ENCODE data around the gene KIAA2012.

The KIAA2012 gene

DNA sequence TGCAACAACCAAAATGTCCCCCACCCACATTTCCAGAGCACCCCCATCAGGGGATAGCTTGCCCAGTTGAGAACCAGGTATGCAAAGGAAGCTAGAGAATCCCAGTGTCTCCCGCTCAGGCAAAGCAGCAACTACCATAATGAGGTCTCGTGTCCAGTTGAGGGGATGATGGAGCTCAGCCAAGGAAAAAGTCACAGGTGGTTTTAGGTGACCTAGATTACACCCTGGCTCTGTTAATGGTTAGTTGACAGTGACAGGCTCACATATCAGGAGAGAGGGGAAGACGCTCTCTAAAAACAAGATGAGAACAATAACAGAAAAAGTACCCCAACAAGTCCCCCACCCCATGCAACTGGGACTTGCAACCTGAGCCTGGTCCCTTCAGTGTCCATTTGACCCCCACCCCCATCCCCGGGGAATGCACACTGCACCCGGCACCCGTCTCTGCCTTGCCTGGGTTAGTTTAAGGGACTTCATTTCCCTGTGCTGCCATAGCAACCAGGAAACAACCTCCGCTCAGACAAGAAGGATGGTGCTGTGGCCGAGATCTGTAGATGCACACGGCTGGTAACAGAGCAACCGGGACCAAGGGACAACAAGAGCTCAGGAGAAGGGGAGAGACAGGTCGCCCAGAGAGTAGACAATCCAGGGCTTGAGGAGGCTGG lies at the start of gene KIAA2012:
Gene KIAA2012, plus strand, starts transcription at position 519 of the 665 bp plus-strand sequence. CDS start 373 bp downstream, outside the sequence.
- TF ChIP-seq, protein P1, sequence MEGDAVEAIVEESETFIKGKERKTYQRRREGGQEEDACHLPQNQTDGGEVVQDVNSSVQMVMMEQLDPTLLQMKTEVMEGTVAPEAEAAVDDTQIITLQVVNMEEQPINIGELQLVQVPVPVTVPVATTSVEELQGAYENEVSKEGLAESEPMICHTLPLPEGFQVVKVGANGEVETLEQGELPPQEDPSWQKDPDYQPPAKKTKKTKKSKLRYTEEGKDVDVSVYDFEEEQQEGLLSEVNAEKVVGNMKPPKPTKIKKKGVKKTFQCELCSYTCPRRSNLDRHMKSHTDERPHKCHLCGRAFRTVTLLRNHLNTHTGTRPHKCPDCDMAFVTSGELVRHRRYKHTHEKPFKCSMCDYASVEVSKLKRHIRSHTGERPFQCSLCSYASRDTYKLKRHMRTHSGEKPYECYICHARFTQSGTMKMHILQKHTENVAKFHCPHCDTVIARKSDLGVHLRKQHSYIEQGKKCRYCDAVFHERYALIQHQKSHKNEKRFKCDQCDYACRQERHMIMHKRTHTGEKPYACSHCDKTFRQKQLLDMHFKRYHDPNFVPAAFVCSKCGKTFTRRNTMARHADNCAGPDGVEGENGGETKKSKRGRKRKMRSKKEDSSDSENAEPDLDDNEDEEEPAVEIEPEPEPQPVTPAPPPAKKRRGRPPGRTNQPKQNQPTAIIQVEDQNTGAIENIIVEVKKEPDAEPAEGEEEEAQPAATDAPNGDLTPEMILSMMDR (conservative IDR thresholded peaks at IDR 0.05; ENCODE audit: control insufficient read depth, insufficient read depth, low read depth, low read length), result no peak

DNA sequence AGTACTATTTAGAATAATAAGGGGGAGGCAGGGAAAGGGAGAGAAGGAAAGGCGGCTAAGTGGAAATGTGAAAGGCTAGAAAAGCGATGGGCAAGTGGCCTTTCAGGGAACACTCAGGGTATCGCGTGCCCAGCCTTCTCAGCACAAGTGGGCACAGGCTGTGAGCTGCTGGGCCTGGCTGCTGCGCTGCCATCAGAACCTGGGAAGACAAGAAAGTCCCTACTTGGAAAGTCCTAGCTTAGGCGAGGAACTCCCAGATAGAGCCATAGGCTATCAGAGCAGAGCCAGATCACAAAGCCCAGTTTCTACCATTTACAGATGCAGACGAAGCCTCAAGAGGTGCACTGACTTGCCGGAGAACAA lies 49.2 kb upstream of the KIAA2012 start:
- DNase-seq (ENCODE audit: low read depth), result no peak
- TF ChIP-seq, protein P1 (conservative IDR thresholded peaks at IDR 0.05; ENCODE audit: control insufficient read depth, insufficient read depth, low read depth, low read length), result no peak
- no peak overlapping the region for H3K4me3 ChIP-seq (ENCODE audit: control insufficient read depth, low read depth, low read length)

More for the DNA sequence above, at the start of gene KIAA2012:
- DNase-seq (ENCODE audit: low read depth), result no peak
- no peak within 1 kb of the TSS for H3K4me3 ChIP-seq (ENCODE audit: control insufficient read depth, low read depth, low read length)

DNA sequence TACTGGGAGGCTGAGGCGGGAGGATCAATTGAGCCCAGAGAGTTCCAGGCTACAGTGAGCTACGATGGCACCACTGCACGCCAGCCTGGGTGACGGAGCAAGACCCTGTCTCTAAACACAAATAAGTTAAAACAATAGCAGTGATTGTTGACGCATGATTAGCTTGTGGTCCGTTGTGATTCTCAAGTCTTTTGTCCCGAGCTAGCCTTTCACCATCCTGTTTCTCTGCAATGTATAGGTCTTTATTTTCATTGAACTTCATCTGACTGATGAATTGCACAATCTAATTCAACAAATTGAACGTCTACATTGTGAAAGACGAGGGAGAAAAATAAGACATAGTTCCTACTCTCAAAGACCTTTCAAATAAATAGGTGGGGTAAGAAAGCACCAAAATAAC lies 48.2 kb upstream of the KIAA2012 start:
- TF ChIP-seq, protein P1 (conservative IDR thresholded peaks at IDR 0.05; ENCODE audit: control insufficient read depth, insufficient read depth, low read depth, low read length), result no peak
- DNase-seq (ENCODE audit: low read depth), result no peak
- no peak overlapping the region for H3K4me3 ChIP-seq (ENCODE audit: control insufficient read depth, low read depth, low read length)

DNA sequence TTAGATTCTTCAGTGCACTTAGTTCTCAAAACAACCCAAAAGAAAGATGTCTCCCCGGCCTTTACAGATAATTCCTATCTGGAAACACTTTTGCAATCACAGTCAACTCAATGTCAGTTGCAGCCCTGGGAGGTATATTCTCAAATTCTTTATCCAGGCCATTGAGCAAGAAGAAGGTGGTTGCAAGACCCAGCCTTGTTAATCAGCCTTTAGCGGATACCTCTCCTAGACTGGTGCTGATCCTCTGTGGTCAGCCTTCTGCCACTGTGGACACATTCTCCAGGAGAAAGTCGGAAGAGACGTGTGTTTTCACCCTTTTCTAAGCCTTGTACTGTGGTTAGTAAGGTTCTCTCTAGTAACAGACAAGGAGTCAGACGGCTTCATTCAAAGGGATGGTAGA lies 47.2 kb upstream of the KIAA2012 start:
- DNase-seq (ENCODE audit: low read depth), result no peak
- TF ChIP-seq, protein P1 (conservative IDR thresholded peaks at IDR 0.05; ENCODE audit: control insufficient read depth, insufficient read depth, low read depth, low read length), result no peak
- no peak overlapping the region for H3K4me3 ChIP-seq (ENCODE audit: control insufficient read depth, low read depth, low read length)

DNA sequence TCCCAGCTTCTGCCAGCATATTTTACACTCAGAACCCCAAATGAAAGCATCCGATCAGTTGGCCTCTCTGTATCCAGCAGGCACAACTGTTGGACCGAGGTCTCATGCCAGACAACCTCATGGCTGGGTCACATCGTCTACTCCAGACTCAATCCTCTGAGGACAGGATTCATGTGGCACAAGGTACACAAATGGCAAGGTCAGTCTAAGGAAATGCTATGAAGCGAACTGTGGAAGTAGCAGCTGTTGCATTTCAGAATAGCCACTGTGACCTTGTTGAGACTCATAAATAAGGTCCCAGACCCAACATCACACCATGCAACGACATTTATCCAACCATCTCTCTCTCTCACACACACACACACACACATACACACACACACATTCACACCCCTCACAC lies 46.5 kb upstream of the KIAA2012 start:
- no peak overlapping the region for H3K4me3 ChIP-seq (ENCODE audit: control insufficient read depth, low read depth, low read length)
- no peak for DNase-seq (ENCODE audit: low read depth)
- TF ChIP-seq, protein P1 (conservative IDR thresholded peaks at IDR 0.05; ENCODE audit: control insufficient read depth, insufficient read depth, low read depth, low read length), result no peak

DNA sequence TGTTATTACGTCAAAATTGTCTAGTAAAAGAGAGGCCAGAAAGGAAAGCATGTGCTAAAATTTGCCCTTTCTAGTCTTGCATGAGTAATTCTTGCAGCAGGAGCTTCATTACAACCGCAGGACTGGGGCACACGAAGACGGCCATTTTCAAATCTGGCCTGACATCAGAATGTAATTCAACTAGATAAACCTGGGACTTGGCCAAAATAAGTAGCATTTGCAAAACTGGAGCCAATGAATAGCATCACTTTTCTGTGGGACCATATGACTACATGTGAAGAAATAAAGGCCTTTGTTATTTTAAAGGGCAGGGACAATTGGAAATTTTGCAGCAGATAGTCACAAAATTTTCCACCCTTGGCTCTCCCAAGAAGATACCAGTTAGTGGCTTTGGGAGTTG lies 42.4 kb upstream of the KIAA2012 start:
- TF ChIP-seq, protein P1 (conservative IDR thresholded peaks at IDR 0.05; ENCODE audit: control insufficient read depth, insufficient read depth, low read depth, low read length), result no peak
- DNase-seq (ENCODE audit: low read depth), result peak; percentile 71
- no peak overlapping the region for H3K4me3 ChIP-seq (ENCODE audit: control insufficient read depth, low read depth, low read length)

Data from fibroblast of mammary gland (primary cell).